Measurements from ENCODE around the gene LARP1. TPM values are rescaled to one million over a fixed set of nuclear protein-coding genes. Genes with fewer than 3 reads are reported as not detected.
A peak's percentile ranks its signal among the peaks of the same experiment; 100 is the strongest.

LARP1 gene
- total RNA-seq, 4 donors from 2014 or later: 109 to 192 (median 133) TPM

- Histone ChIP-seq H3K4me1 (peaks cover 23 to 43% of the 10 kb centered on the region in 2 donors), H3K9me3 (no peaks in the 10 kb centered on the region), H3K27ac (peak overlapping the region; percentile 98 to 100 (median 99)), H3K27me3 (no peaks in the 10 kb centered on the region), H3K4me3 (replicated peaks in 1 of 3) (peak overlapping the region; percentile 35 to 77 (median 71)), H3K36me3 (no peaks in the 10 kb centered on the region)
- TF ChIP-seq POLR2A (IDR thresholded peaks at IDR 0.05): peak; percentile 56 to 91
- TF ChIP-seq CTCF (IDR thresholded peaks at IDR 0.05): peak in 1 of 6 experiments; percentile 12
- 0 to 1% methylated on average over 24 to 56 of the region's 59 CpGs for WGBS, 2 donors
- peak; percentile 98 to 99 for DNase-seq
- intact Hi-C loops (cut with DNase I): loop anchor here (10.0 kb wide), 1 partner anchor 103 kb away; the partner anchor contains the start of gene LARP1
These were observed 102.5 kb downstream of the LARP1 start for GRCh38 chr5:154857530-154858296.

GRCh38 chr5:154858297-154858971 is 103.3 kb downstream of the LARP1 start, which contains the start of gene CNOT8:
Gene CNOT8, plus strand, starts transcription at chr5:154858627. Its CDS starts 4,652 bp downstream, at chr5:154863279.
- peaks cover 23 to 43% of the 10 kb centered on the region in 2 donors for H3K4me1 ChIP-seq
- no peaks in the 10 kb centered on the region for H3K27me3 ChIP-seq
- TF ChIP-seq CTCF (IDR thresholded peaks at IDR 0.05) (no peak), POLR2A (IDR thresholded peaks at IDR 0.05) (peak; percentile 86 to 93)
- DNase-seq: peak; percentile 99
- no peaks in the 10 kb centered on the region for H3K36me3 ChIP-seq
- H3K4me3 ChIP-seq (replicated peaks in 1 of 3): peak within 1 kb of the TSS; percentile 35 to 77 (median 71)
- WGBS, 2 donors: 0% methylated on average over 38 to 49 of the region's 65 CpGs
- H3K27ac ChIP-seq: peak within 1 kb of the TSS; percentile 98 to 100 (median 99)
- intact Hi-C loops (cut with DNase I): loop anchor here (10.0 kb wide), 1 partner anchor 104 kb away; the partner anchor contains the start of gene LARP1
- no peaks in the 10 kb centered on the region for H3K9me3 ChIP-seq

GRCh38 chr5:154858972-154859871 is 104.0 kb downstream of the LARP1 start:
- no peak for DNase-seq
- Histone ChIP-seq H3K9me3 (no peaks in the 10 kb centered on the region), H3K27me3 (no peaks in the 10 kb centered on the region), H3K4me3 (replicated peaks in 1 of 3) (peak overlapping the region; percentile 35 to 77 (median 71)), H3K36me3 (peaks cover 0 to under 1% of the 10 kb centered on the region in 2 donors), H3K4me1 (peaks cover 23 to 43% of the 10 kb centered on the region in 2 donors), H3K27ac (peak overlapping the region; percentile 98 to 100 (median 99))
- WGBS, 2 donors: 1 to 2% methylated on average over 26 of the region's 26 CpGs
- intact Hi-C loops (cut with DNase I): loop anchor here (10.0 kb wide), 1 partner anchor 104 kb away; the partner anchor contains the start of gene LARP1
- TF ChIP-seq POLR2A (IDR thresholded peaks at IDR 0.05) (no peak), CTCF (IDR thresholded peaks at IDR 0.05) (no peak)

GRCh38 chr5:154860123-154860522 is 104.9 kb downstream of the LARP1 start:
- H3K9me3 ChIP-seq: no peaks in the 10 kb centered on the region
- WGBS, 2 donors: 43 to 49% methylated on average over 5 of the region's 5 CpGs
- peak overlapping the region; percentile 98 to 100 (median 99) for H3K27ac ChIP-seq
- intact Hi-C loops (cut with DNase I): loop anchor here (10.0 kb wide), 1 partner anchor 185 kb away; no protein-coding TSS in a partner anchor
- H3K36me3 ChIP-seq: peaks cover 0 to 9% of the 10 kb centered on the region in 2 donors
- peak overlapping the region in 2 of 3 donors; percentile 71 to 77 for H3K4me3 ChIP-seq (replicated peaks in 1 of 3)
- no peaks in the 10 kb centered on the region for H3K27me3 ChIP-seq
- DNase-seq: no peak
- TF ChIP-seq POLR2A (IDR thresholded peaks at IDR 0.05): no peak
- no peak for TF ChIP-seq CTCF (IDR thresholded peaks at IDR 0.05)
- H3K4me1 ChIP-seq: peaks cover 23 to 43% of the 10 kb centered on the region in 2 donors
